ENCODE results near the gene TDO2. TPM values are rescaled to one million over a fixed set of nuclear protein-coding genes. Genes with fewer than 3 reads are reported as not detected.
A peak's percentile ranks its signal among the peaks of the same experiment; 100 is the strongest.

The TDO2 gene
- total and polyA plus RNA-seq, 2 experiments from 2014 or later: 0.57 to 2.5 TPM

- no peak overlapping the region for H3K4me3 ChIP-seq
- H3K36me3 ChIP-seq: no peaks in the 10 kb centered on the region
- peak; percentile 6 for DNase-seq (ENCODE audit: low read depth in 1 of 2, low spot score in 1 of 2)
- H3K4me1 ChIP-seq (ENCODE audit: low read depth): peaks cover 26% of the 10 kb centered on the region
- TF ChIP-seq, protein P1, sequence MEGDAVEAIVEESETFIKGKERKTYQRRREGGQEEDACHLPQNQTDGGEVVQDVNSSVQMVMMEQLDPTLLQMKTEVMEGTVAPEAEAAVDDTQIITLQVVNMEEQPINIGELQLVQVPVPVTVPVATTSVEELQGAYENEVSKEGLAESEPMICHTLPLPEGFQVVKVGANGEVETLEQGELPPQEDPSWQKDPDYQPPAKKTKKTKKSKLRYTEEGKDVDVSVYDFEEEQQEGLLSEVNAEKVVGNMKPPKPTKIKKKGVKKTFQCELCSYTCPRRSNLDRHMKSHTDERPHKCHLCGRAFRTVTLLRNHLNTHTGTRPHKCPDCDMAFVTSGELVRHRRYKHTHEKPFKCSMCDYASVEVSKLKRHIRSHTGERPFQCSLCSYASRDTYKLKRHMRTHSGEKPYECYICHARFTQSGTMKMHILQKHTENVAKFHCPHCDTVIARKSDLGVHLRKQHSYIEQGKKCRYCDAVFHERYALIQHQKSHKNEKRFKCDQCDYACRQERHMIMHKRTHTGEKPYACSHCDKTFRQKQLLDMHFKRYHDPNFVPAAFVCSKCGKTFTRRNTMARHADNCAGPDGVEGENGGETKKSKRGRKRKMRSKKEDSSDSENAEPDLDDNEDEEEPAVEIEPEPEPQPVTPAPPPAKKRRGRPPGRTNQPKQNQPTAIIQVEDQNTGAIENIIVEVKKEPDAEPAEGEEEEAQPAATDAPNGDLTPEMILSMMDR (IDR thresholded peaks at IDR 0.05; ENCODE audit: low read depth, low read length): no peak
- no peaks in the 10 kb centered on the region for H3K27me3 ChIP-seq
- H3K27ac ChIP-seq: peak overlapping the region; percentile 46
- no peaks in the 10 kb centered on the region for H3K9me3 ChIP-seq (ENCODE audit: low read depth)
These were observed 3.6 kb upstream of the TDO2 start for GRCh38 chr4:155899891-155900290.

- H3K27ac ChIP-seq: peak overlapping the region; percentile 46
- H3K4me3 ChIP-seq: no peak overlapping the region
- DNase-seq (ENCODE audit: low read depth in 1 of 2, low spot score in 1 of 2): peak in 1 of 2 donors; percentile 87
- H3K27me3 ChIP-seq: no peaks in the 10 kb centered on the region
- no peaks in the 10 kb centered on the region for H3K36me3 ChIP-seq
- H3K9me3 ChIP-seq (ENCODE audit: low read depth): no peaks in the 10 kb centered on the region
- peaks cover 26% of the 10 kb centered on the region for H3K4me1 ChIP-seq (ENCODE audit: low read depth)
- TF ChIP-seq, protein P1 (IDR thresholded peaks at IDR 0.05; ENCODE audit: low read depth, low read length): no peak
These were observed 3.1 kb upstream of the TDO2 start for GRCh38 chr4:155900381-155900780.

GRCh38 chr4:155901013-155901412, 2.5 kb upstream of the TDO2 start:
- peaks cover 26% of the 10 kb centered on the region for H3K4me1 ChIP-seq (ENCODE audit: low read depth)
- H3K27ac ChIP-seq: peak overlapping the region; percentile 46
- no peak for DNase-seq (ENCODE audit: low read depth in 1 of 2, low spot score in 1 of 2)
- no peaks in the 10 kb centered on the region for H3K9me3 ChIP-seq (ENCODE audit: low read depth)
- H3K36me3 ChIP-seq: no peaks in the 10 kb centered on the region
- TF ChIP-seq, protein P1 (IDR thresholded peaks at IDR 0.05; ENCODE audit: low read depth, low read length): no peak
- H3K27me3 ChIP-seq: no peaks in the 10 kb centered on the region
- H3K4me3 ChIP-seq: no peak overlapping the region

- Histone ChIP-seq H3K4me1 (ENCODE audit: low read depth) (peaks cover 26% of the 10 kb centered on the region), H3K27me3 (no peaks in the 10 kb centered on the region), H3K9me3 (ENCODE audit: low read depth) (no peaks in the 10 kb centered on the region), H3K27ac (no peak overlapping the region), H3K4me3 (no peak overlapping the region), H3K36me3 (no peaks in the 10 kb centered on the region)
- TF ChIP-seq, protein P1 (IDR thresholded peaks at IDR 0.05; ENCODE audit: low read depth, low read length): no peak
- DNase-seq (ENCODE audit: low read depth in 1 of 2, low spot score in 1 of 2): no peak
These were observed 835 bp downstream of the TDO2 start for GRCh38 chr4:155904331-155904730.

- no peaks in the 10 kb centered on the region for H3K9me3 ChIP-seq (ENCODE audit: low read depth)
- peak in 1 of 2 donors; percentile 98 for DNase-seq (ENCODE audit: low read depth in 1 of 2, low spot score in 1 of 2)
- TF ChIP-seq, protein P1 (IDR thresholded peaks at IDR 0.05; ENCODE audit: low read depth, low read length): no peak
- H3K36me3 ChIP-seq: no peaks in the 10 kb centered on the region
- H3K27ac ChIP-seq: no peak overlapping the region
- H3K4me1 ChIP-seq (ENCODE audit: low read depth): peaks cover 15% of the 10 kb centered on the region
- H3K27me3 ChIP-seq: no peaks in the 10 kb centered on the region
- no peak overlapping the region for H3K4me3 ChIP-seq
These were observed 3.2 kb downstream of the TDO2 start for GRCh38 chr4:155906554-155907247.

Measured in cardiac muscle cell (in vitro differentiated cells and primary cell).